Endothelial cell of umbilical vein (primary cell): ENCODE data around the gene CHRNA5. TPM values are rescaled to one million over a fixed set of nuclear protein-coding genes. Genes with fewer than 3 reads are reported as not detected.

ENCODE experiments used
- BruUV-seq: library from RNA; stranded (reverse); fragments of 400-500 nt; replicated peaks from 2 replicates; lab custom pipeline; 2021; lab: Mats Ljungman, UMichigan
- CTCF ChIA-PET: fragments of 300-600, 350-600 bp; sonication (Branson Sonifier 250); formaldehyde crosslinking; loops from one replicate; lab custom pipeline; 2021; ENCODE audit warnings: antibody characterized with exemption, inconsistent platforms; lab: Charles Lee
- POLR2A ChIA-PET: fragments of 300-600, 350-600 bp; sonication (Branson Sonifier 250); formaldehyde crosslinking; loops from one replicate; lab custom pipeline; 2021; ENCODE audit warnings: antibody characterized with exemption, inconsistent platforms; lab: Charles Lee
- DNase-seq: peaks from one replicate; pipeline ENCODE4 v3.0.0-alpha.2; 2011; ENCODE audit warnings: low read depth, low spot score
- FAIRE-seq: peaks from 2 replicates; lab custom pipeline; 2011; peaks lifted over from hg19 to GRCh38; lab: Jason Lieb, UNC
- H2AFZ ChIP-seq: 2 replicates; pipeline ENCODE4 v1.6.0; 2012; ENCODE audit warnings: low read depth, low read length, control low read depth, inconsistent platforms
- H3K27ac ChIP-seq: 2 replicates; pipeline ENCODE4 v1.5.1; 2011; ENCODE audit warnings: low read depth, mild to moderate bottlenecking, control low read depth, low read length, moderate library complexity; ENCODE audit not compliant: insufficient read depth
- H3K27me3 ChIP-seq, 2 experiments: 2 replicates each; pipeline versions ENCODE4 v1.6.0 to v1.6.1; 2011; ENCODE audit warnings: low read length in 2 of 2, mixed read lengths in 1 of 2; ENCODE audit not compliant: control insufficient read depth in 2 of 2, insufficient read depth in 2 of 2
- H3K36me3 ChIP-seq, 2 experiments: 2 replicates in 1 of 2; 3 replicates in 1 of 2; pipeline ENCODE4 v1.5.1; 2011; ENCODE audit warnings: low read length in 2 of 2, mild to moderate bottlenecking in 1 of 2, moderate library complexity in 1 of 2; ENCODE audit not compliant: control insufficient read depth in 2 of 2, insufficient read depth in 2 of 2; ENCODE audit errors: extremely low read depth in 1 of 2
- H3K4me1 ChIP-seq: 3 replicates; pipeline ENCODE4 v1.5.1; 2011; ENCODE audit warnings: mild to moderate bottlenecking, low read length; ENCODE audit not compliant: control insufficient read depth, insufficient read depth; ENCODE audit errors: extremely low read depth
- H3K4me2 ChIP-seq: 2 replicates; pipeline ENCODE4 v1.6.1; 2011; ENCODE audit warnings: low read length, control low read depth, mixed read lengths; ENCODE audit not compliant: insufficient read depth
- H3K4me3 ChIP-seq, 3 experiments: fragments of 200-600 bp in 1 of 3; sonication (generic), shearing (Covaris generic) in 1 of 3; replicated peaks in 1 of 3; 2 replicates each; pipeline ENCODE4 v1.5.1; 2011 to 2016; ENCODE audit warnings: control low read depth in 3 of 3, low read length in 3 of 3, mild to moderate bottlenecking in 2 of 3, inconsistent platforms in 1 of 3, low read depth in 1 of 3, moderate library complexity in 1 of 3; ENCODE audit not compliant: insufficient read depth in 1 of 3
- H3K79me2 ChIP-seq: 2 replicates; pipeline ENCODE4 v1.6.0; 2012; ENCODE audit warnings: low read length, inconsistent platforms; ENCODE audit not compliant: control insufficient read depth, insufficient read depth
- H3K9ac ChIP-seq: replicated peaks from 2 replicates; pipeline ENCODE3; 2011; ENCODE audit warnings: low read length, control low read depth; ENCODE audit not compliant: insufficient read depth; ENCODE audit errors: extremely low read depth
- H3K9me1 ChIP-seq: replicated peaks from 3 replicates; pipeline ENCODE4 v1.6.0; 2011; ENCODE audit warnings: mild to moderate bottlenecking, low read length; ENCODE audit not compliant: control insufficient read depth, insufficient read depth; ENCODE audit errors: extremely low read depth
- H3K9me3 ChIP-seq: replicated peaks from 2 replicates; pipeline ENCODE4 v1.5.1; 2012; ENCODE audit warnings: low read length, inconsistent platforms; ENCODE audit not compliant: control insufficient read depth, insufficient read depth
- H4K20me1 ChIP-seq: replicated peaks from 2 replicates; pipeline ENCODE3; 2011; ENCODE audit warnings: mild to moderate bottlenecking, low read length; ENCODE audit not compliant: control insufficient read depth, insufficient read depth; ENCODE audit errors: extremely low read depth
- EZH2 ChIP-seq: IDR thresholded peaks from 2 replicates; pipeline ENCODE4 v1.6.1; 2012; ENCODE audit warnings: borderline replicate concordance, low read depth, mild to moderate bottlenecking, moderate library complexity, low read length, inconsistent platforms; ENCODE audit not compliant: severe bottlenecking
- FOS ChIP-seq: IDR thresholded peaks from 2 replicates; pipeline ENCODE4 v1.6.1; 2011; ENCODE audit warnings: mild to moderate bottlenecking, low read length, moderate library complexity, borderline replicate concordance; ENCODE audit not compliant: insufficient read depth
- GATA2 ChIP-seq: IDR thresholded peaks from 2 replicates; pipeline ENCODE4 v1.7.0; 2011; ENCODE audit warnings: low read depth, mild to moderate bottlenecking, moderate library complexity, mixed read lengths, low read length; ENCODE audit not compliant: insufficient read length, insufficient read depth
- JUN ChIP-seq: IDR thresholded peaks from 2 replicates; pipeline ENCODE4 v1.6.1; 2011; ENCODE audit warnings: borderline replicate concordance, low read depth; ENCODE audit not compliant: insufficient read length, insufficient read depth
- MAX ChIP-seq: IDR thresholded peaks from 2 replicates; pipeline ENCODE4 v1.6.1; 2011; ENCODE audit not compliant: insufficient read depth, insufficient read length
- MYC ChIP-seq: IDR thresholded peaks from one replicate; pipeline ENCODE4 v1.6.1; 2011; ENCODE audit warnings: mild to moderate bottlenecking, low read depth, low read length
- POLR2A ChIP-seq: IDR thresholded peaks from 2 replicates; pipeline ENCODE4 v1.6.1; 2012; ENCODE audit warnings: low read depth, mild to moderate bottlenecking, control low read depth, low read length
- POLR2AphosphoS5 ChIP-seq: IDR thresholded peaks from 2 replicates; pipeline ENCODE4 v1.6.1; 2012; ENCODE audit warnings: low read depth, mild to moderate bottlenecking, control low read depth, low read length, moderate library complexity; ENCODE audit not compliant: insufficient read depth
- dilution Hi-C: fragments of 300-500 bp; cut with MboI; formaldehyde crosslinking; loops from one replicate; pipeline ENCODE4 v1.15.0; 2019; ENCODE audit warnings: low sequenced_read_pairs; ENCODE audit not compliant: extremely low pct_ligation_motif_present
- intact Hi-C: fragments of 100-400 bp; cut with micrococcal nuclease; formaldehyde crosslinking; loops from one replicate; pipeline ENCODE4 v1.10.0; 2022
- polyA plus RNA-seq, 4 experiments: library from polyadenylated mRNA; depleted of rRNA in 3 of 4; stranded (reverse) in 3 of 4; unstranded in 1 of 4; fragments of >200 nt; gene quantifications; 2 replicates each; pipeline versions ENCODE4 v1.2.1 to v1.2.3, GENCODE V29; 2011 to 2012; ENCODE audit warnings: missing spikeins in 1 of 4
- total RNA-seq: library from RNA; stranded (reverse); gene quantifications from 2 replicates; pipeline ENCODE4 v1.2.3, GENCODE V29; 2021
- TF ChIP-seq, protein P1 (sequence below), 2 donors: IDR thresholded peaks; 1 replicate in 1 of 2; 2 replicates in 1 of 2; pipeline ENCODE4 v1.5.1; 2011; ENCODE audit warnings: low read length in 2 of 2, mild to moderate bottlenecking in 2 of 2, moderate library complexity in 2 of 2, control low read depth in 1 of 2, inconsistent platforms in 1 of 2, low read depth in 1 of 2; ENCODE audit not compliant: insufficient read depth in 1 of 2; ENCODE audit errors: extremely low read depth in 1 of 2

The CHRNA5 gene
- total and polyA plus RNA-seq, 2 donors (not counting 3 experiments of a cell fraction or from before 2014, with no cell fraction given) = 6.4 to 12.7 TPM

DNA sequence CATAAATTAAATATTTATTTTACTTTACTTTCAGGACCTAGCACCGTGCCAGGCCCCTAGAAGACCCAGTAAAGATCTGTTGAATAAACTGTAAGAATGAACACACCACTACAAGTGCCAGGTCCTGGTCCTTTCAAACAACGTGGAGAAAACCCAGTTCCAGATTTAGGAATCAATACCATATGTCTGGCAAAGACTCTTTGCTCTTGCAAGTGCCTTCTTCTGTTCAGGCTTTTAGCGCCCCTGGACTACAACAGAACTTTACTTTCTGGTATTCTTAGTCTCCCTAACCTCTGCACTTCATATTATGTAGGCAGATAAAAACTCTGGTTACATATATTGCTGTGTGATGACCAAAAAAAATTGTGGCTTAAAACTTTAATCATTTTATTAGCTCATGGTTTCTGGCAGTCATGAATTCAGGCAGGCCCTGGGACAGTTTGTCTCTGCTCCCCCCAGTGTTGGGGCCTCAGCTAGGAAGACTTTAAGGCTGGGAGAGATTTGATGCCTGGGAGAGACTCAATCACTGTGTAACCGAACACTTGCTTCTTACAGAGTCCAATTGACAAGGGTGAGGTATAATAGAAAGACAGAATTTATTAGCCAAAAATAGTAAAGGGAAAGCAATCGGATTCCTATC, 27.9 kb upstream of the CHRNA5 start:
- H3K27me3 ChIP-seq = no peaks in the 10 kb centered on the region
- H2AFZ ChIP-seq = no peak overlapping the region
- H4K20me1 ChIP-seq = no peaks in the 10 kb centered on the region
- no peaks in the 10 kb centered on the region for H3K9me3 ChIP-seq
- peaks cover 13% of the 10 kb centered on the region for H3K4me1 ChIP-seq
- H3K9me1 ChIP-seq = no peaks in the 10 kb centered on the region
- no peak overlapping the region for H3K4me2 ChIP-seq
- dilution Hi-C loops = no loop called here
- peaks cover 18% of the 10 kb centered on the region for H3K79me2 ChIP-seq
- H3K36me3 ChIP-seq = peaks cover 0 to 2% of the 10 kb centered on the region in 2 experiments
- BruUV-seq = no TSS peak
- no peak for DNase-seq
- H3K27ac ChIP-seq = no peak overlapping the region
- FAIRE-seq = no peak
- intact Hi-C loops = no loop called here
- no peak overlapping the region for H3K4me3 ChIP-seq
- no peak overlapping the region for H3K9ac ChIP-seq
- TF ChIP-seq MAX = no peak
- TF ChIP-seq, protein P1, sequence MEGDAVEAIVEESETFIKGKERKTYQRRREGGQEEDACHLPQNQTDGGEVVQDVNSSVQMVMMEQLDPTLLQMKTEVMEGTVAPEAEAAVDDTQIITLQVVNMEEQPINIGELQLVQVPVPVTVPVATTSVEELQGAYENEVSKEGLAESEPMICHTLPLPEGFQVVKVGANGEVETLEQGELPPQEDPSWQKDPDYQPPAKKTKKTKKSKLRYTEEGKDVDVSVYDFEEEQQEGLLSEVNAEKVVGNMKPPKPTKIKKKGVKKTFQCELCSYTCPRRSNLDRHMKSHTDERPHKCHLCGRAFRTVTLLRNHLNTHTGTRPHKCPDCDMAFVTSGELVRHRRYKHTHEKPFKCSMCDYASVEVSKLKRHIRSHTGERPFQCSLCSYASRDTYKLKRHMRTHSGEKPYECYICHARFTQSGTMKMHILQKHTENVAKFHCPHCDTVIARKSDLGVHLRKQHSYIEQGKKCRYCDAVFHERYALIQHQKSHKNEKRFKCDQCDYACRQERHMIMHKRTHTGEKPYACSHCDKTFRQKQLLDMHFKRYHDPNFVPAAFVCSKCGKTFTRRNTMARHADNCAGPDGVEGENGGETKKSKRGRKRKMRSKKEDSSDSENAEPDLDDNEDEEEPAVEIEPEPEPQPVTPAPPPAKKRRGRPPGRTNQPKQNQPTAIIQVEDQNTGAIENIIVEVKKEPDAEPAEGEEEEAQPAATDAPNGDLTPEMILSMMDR (IDR thresholded peaks at IDR 0.05; ENCODE audit: extremely low read depth in 1 of 2, insufficient read depth in 1 of 2, low read depth in 1 of 2, low read length in 2 of 2) = no peak
- no peak for TF ChIP-seq MYC
- TF ChIP-seq EZH2 = no peak
- no peak for TF ChIP-seq GATA2
- TF ChIP-seq FOS = no peak
- no peak for TF ChIP-seq JUN
- no peak for TF ChIP-seq POLR2AphosphoS5
- no peak for TF ChIP-seq POLR2A
- CTCF ChIA-PET = no interaction called here
- POLR2A ChIA-PET = no interaction called here
